Measurements from ENCODE around the gene BRPF3. TPM values are rescaled to one million over a fixed set of nuclear protein-coding genes. Genes with fewer than 3 reads are reported as not detected.

BRPF3 gene
- total and polyA plus RNA-seq, 9 of the 15 experiments (the other 6 are each of a cell fraction or from before 2014, with no cell fraction given): 2.2 to 19.3 (median 8.0) TPM

- POLR2A ChIA-PET: interaction anchor here (0.6 to 2.0 kb wide), 4 partner anchors 12 to 508 kb away, joined by 3 to 6 read pairs (median 4); no protein-coding TSS in a partner anchor
- H3K4me1 ChIP-seq (replicated peaks in 1 of 2; ENCODE audit: control insufficient read depth in 2 of 2, insufficient read depth in 2 of 2, low read length in 2 of 2): peaks cover 0 to 9% of the 10 kb centered on the region in 2 experiments; a peak in 3 of 5 replicates
Observed at GRCh38 chr6:36263390-36264000, 67.0 kb downstream of the BRPF3 start.

More at GRCh38 chr6:36263390-36264000, 67.0 kb downstream of the BRPF3 start:
- DNase-seq (ENCODE audit: extremely low read depth in 1 of 4, low spot score in 3 of 4): no peak
- ATAC-seq: no peak
- H3K9ac ChIP-seq (ENCODE audit: insufficient read depth in 1 of 2, low read depth in 2 of 2, low read length in 2 of 2): no peak overlapping the region
- intact Hi-C loops (cut with micrococcal nuclease): no loop called here
- no peaks in the 10 kb centered on the region for H3K79me2 ChIP-seq (ENCODE audit: control insufficient read depth, insufficient read depth, low read length)
- no peak overlapping the region for H3K27ac ChIP-seq (ENCODE audit: extremely low read depth, low read depth, low read length)
- H3K4me3 ChIP-seq: no peak overlapping the region
- FAIRE-seq: no peak
- CTCF ChIA-PET (ENCODE audit: low intra/inter-chr PET ratio): no interaction called here
- in situ Hi-C loops (cut with MboI): no loop called here
- TF ChIP-seq ZNF639 (CRISPR knock-in tag; conservative IDR thresholded peaks at IDR 0.05 in 1 of 2, IDR thresholded peaks at IDR 0.05 in 1 of 2): no peak
- TF ChIP-seq ZNF76 (CRISPR knock-in tag; IDR thresholded peaks at IDR 0.05; ENCODE audit: borderline replicate concordance): no peak
- no peak for TF ChIP-seq CREB3 (tag; conservative IDR thresholded peaks at IDR 0.05; ENCODE audit: low read depth)
- TF ChIP-seq ETS2 (tag; IDR thresholded peaks at IDR 0.05; ENCODE audit: borderline replicate concordance, poor library complexity, severe bottlenecking): no peak
- TF ChIP-seq ARID3B (CRISPR knock-in tag; IDR thresholded peaks at IDR 0.05; ENCODE audit: borderline replicate concordance): no peak
- no peak for TF ChIP-seq WHSC1 (IDR thresholded peaks at IDR 0.05; ENCODE audit: low read length)
- no peak for TF ChIP-seq TFAP4 (CRISPR knock-in tag; IDR thresholded peaks at IDR 0.05; ENCODE audit: borderline replicate concordance)
- no peak for TF ChIP-seq L3MBTL2 (IDR thresholded peaks at IDR 0.05)
- TF ChIP-seq POLR2A (conservative IDR thresholded peaks at IDR 0.05): no peak
- H3K9me1 ChIP-seq (ENCODE audit: control insufficient read depth, insufficient read depth, low read length): no peaks in the 10 kb centered on the region
- no peaks in the 10 kb centered on the region for H4K20me1 ChIP-seq (replicated peaks; ENCODE audit: control insufficient read depth, insufficient read depth, low read length)
- no peak overlapping the region for H2AFZ ChIP-seq (ENCODE audit: low read depth, low read length)
- WGBS (ENCODE audit: insufficient coverage, low coverage, missing lambda C conversion rate): 14% methylated on average over 9 of the region's 9 CpGs
- H3K9me3 ChIP-seq (replicated peaks; ENCODE audit: control insufficient read depth, insufficient read depth, low read depth, low read length): no peaks in the 10 kb centered on the region
- no peak overlapping the region for H3K4me2 ChIP-seq (ENCODE audit: insufficient read depth, low read length)
- no TSS peak for BruUV-seq (replicated peaks)
- no peaks in the 10 kb centered on the region for H3K36me3 ChIP-seq (ENCODE audit: control insufficient read depth, insufficient read depth, low read length)
- H3K27me3 ChIP-seq (ENCODE audit: control insufficient read depth in 2 of 2, insufficient read depth in 2 of 2, low read length in 2 of 2): peaks cover 17 to 32% of the 10 kb centered on the region in 2 experiments; a peak in 4 of 5 replicates
